Osteoblast (primary cell): Measurements from ENCODE around the gene POLR1E. TPM values are rescaled to one million over a fixed set of nuclear protein-coding genes. Genes with fewer than 3 reads are reported as not detected.

Experiments used
- DNase-seq: peaks from one replicate; pipeline ENCODE4 v3.0.0; 2011; ENCODE audit warnings: low spot score, mixed read lengths; ENCODE audit not compliant: insufficient read length; ENCODE audit errors: missing footprints
- H2AFZ ChIP-seq: 2 replicates; pipeline ENCODE4 v1.6.0; 2011; ENCODE audit warnings: mild to moderate bottlenecking, low read length
- H3K27ac ChIP-seq: 2 replicates; pipeline ENCODE4 v1.5.1; 2011; ENCODE audit warnings: mild to moderate bottlenecking, low read depth, low read length, moderate library complexity
- H3K27me3 ChIP-seq: 2 replicates; pipeline ENCODE4 v1.6.0; 2012; ENCODE audit warnings: mild to moderate bottlenecking, control low read depth, inconsistent platforms, low read length, moderate library complexity; ENCODE audit not compliant: insufficient read depth
- H3K36me3 ChIP-seq: 2 replicates; pipeline ENCODE4 v1.5.1; 2011; ENCODE audit warnings: mild to moderate bottlenecking, low read length, control low read depth, moderate library complexity; ENCODE audit not compliant: insufficient read depth
- H3K4me1 ChIP-seq: 2 replicates; pipeline ENCODE4 v1.5.1; 2011; ENCODE audit warnings: mild to moderate bottlenecking, low read length, control low read depth, moderate library complexity; ENCODE audit not compliant: insufficient read depth
- H3K4me2 ChIP-seq: 2 replicates; pipeline ENCODE4 v1.6.0; 2011; ENCODE audit warnings: mild to moderate bottlenecking, low read length; ENCODE audit not compliant: insufficient read depth
- H3K4me3 ChIP-seq: fragments of 200-600 bp; sonication (generic); 3 replicates; pipeline ENCODE4 v1.5.1; 2012; ENCODE audit warnings: mild to moderate bottlenecking, low read length, inconsistent platforms; ENCODE audit not compliant: insufficient read depth
- H3K79me2 ChIP-seq: 2 replicates; pipeline ENCODE4 v1.6.0; 2012; ENCODE audit warnings: mild to moderate bottlenecking, low read length, control low read depth, inconsistent platforms; ENCODE audit not compliant: insufficient read depth
- H3K9me3 ChIP-seq: 2 replicates; pipeline ENCODE4 v1.5.1; 2011; ENCODE audit warnings: low read depth, low read length, control low read depth
- H4K20me1 ChIP-seq: 2 replicates; pipeline ENCODE4 v1.6.0; 2012; ENCODE audit warnings: mild to moderate bottlenecking, low read length, control low read depth; ENCODE audit not compliant: insufficient read depth
- total RNA-seq: library from RNA; depleted of rRNA; stranded (reverse); fragments of >200 nt; gene quantifications from 2 replicates; pipeline ENCODE4 v1.2.3, GENCODE V29; 2012
- TF ChIP-seq, protein P1 (sequence below): IDR thresholded peaks from 2 replicates; pipeline ENCODE4 v1.5.1; 2011; ENCODE audit warnings: mild to moderate bottlenecking, low read depth, low read length, moderate library complexity; ENCODE audit errors: extremely low read depth

POLR1E gene
- total RNA-seq, 1 donor, result 33.3 TPM

- H3K4me1 ChIP-seq, result no peaks in the 10 kb centered on the region
- H3K27ac ChIP-seq, result no peak overlapping the region
- no peak for DNase-seq
- H2AFZ ChIP-seq, result no peak overlapping the region
- no peaks in the 10 kb centered on the region for H3K27me3 ChIP-seq
- H3K9me3 ChIP-seq, result no peaks in the 10 kb centered on the region
- peaks cover 88% of the 10 kb centered on the region for H3K36me3 ChIP-seq
- H3K79me2 ChIP-seq, result peaks cover 58% of the 10 kb centered on the region
- no peak overlapping the region for H3K4me2 ChIP-seq
- TF ChIP-seq, protein P1, sequence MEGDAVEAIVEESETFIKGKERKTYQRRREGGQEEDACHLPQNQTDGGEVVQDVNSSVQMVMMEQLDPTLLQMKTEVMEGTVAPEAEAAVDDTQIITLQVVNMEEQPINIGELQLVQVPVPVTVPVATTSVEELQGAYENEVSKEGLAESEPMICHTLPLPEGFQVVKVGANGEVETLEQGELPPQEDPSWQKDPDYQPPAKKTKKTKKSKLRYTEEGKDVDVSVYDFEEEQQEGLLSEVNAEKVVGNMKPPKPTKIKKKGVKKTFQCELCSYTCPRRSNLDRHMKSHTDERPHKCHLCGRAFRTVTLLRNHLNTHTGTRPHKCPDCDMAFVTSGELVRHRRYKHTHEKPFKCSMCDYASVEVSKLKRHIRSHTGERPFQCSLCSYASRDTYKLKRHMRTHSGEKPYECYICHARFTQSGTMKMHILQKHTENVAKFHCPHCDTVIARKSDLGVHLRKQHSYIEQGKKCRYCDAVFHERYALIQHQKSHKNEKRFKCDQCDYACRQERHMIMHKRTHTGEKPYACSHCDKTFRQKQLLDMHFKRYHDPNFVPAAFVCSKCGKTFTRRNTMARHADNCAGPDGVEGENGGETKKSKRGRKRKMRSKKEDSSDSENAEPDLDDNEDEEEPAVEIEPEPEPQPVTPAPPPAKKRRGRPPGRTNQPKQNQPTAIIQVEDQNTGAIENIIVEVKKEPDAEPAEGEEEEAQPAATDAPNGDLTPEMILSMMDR, result no peak
- no peak overlapping the region for H3K4me3 ChIP-seq
- peaks cover 16% of the 10 kb centered on the region for H4K20me1 ChIP-seq
Measured at GRCh38 chr9:37437621-37438020, 48.1 kb upstream of the POLR1E start.

DNA sequence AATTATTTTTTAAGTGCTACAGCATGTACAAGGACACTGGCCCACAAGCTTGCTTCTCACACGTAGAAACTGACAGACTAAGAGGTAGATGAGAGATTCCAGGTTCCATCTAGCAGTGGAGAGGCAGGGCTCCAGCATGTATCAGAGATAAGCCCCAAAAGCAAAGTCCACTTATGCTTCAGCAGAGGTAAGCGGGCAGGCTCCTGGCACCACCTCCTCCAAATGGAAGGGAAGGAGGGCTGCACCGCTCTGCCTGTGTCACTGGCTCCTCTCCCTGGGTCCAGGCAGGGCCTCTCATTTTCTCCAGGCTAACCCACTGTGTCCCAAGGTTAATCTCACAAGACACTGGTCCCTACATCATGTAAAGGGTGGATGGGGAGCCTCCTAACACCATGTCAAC is 47.4 kb upstream of the POLR1E start:
- Histone ChIP-seq H3K27ac (no peak overlapping the region), H2AFZ (no peak overlapping the region), H3K4me3 (no peak overlapping the region), H3K27me3 (no peaks in the 10 kb centered on the region), H3K79me2 (peaks cover 61% of the 10 kb centered on the region), H3K4me1 (no peaks in the 10 kb centered on the region), H3K36me3 (peaks cover 85% of the 10 kb centered on the region), H3K4me2 (no peak overlapping the region), H4K20me1 (peaks cover 18% of the 10 kb centered on the region), H3K9me3 (no peaks in the 10 kb centered on the region)
- TF ChIP-seq, protein P1, result no peak
- DNase-seq, result no peak

DNA sequence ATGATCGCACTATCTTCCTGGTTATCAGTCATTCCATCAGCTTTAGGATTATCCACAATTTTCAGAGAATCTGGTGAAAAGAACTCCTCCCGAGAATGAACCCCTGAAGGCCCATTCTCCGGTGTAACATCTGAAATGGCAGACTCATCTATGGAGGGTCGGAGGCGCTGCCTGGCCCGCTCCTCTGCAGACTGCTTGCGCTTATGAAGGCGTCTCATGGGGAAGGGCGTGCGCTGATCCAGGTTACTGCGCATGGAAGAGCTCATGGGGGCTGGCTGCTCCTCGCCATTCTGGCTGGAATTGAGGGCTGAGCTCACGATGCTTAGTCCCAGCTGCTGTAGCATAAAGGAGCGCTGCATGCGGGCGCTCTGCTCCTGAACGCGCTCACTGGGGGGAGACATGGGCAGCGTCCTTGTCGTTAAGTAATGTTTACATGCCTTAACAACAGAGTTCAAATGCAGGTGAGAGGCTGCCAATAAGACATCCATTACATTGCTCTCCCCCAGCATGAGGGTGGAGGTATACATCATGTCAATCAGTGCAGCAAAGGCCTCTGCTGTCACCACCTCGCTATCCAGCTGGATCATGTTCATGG is 43.9 kb upstream of the POLR1E start:
- Histone ChIP-seq H3K4me1 (no peaks in the 10 kb centered on the region), H3K4me2 (no peak overlapping the region), H3K79me2 (peaks cover 75% of the 10 kb centered on the region), H2AFZ (no peak overlapping the region), H3K9me3 (no peaks in the 10 kb centered on the region), H4K20me1 (peaks cover 22% of the 10 kb centered on the region), H3K27me3 (no peaks in the 10 kb centered on the region), H3K4me3 (no peak overlapping the region), H3K36me3 (peaks cover 56% of the 10 kb centered on the region), H3K27ac (no peak overlapping the region)
- DNase-seq, result no peak
- TF ChIP-seq, protein P1, result no peak

DNA sequence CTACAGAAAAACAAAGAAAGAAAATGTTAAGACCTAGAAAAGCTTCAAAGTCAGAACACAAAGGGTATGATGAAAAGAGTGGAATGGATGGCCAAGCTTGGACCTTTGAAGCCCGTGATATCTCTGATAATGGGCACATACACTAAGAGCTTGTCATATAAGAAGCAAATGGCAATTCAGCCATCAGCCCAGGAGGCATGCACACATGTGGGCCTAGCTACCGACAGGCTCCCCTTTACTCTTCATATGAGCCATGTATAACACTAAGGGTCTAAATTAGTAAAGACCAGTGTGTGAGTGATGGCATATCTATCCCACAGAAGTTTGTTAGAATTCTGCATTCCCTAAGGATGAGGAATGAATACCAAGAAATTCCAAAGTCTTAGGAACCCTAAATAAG is 43.2 kb upstream of the POLR1E start:
- TF ChIP-seq, protein P1, result no peak
- H3K36me3 ChIP-seq, result peaks cover 49% of the 10 kb centered on the region
- H2AFZ ChIP-seq, result no peak overlapping the region
- H4K20me1 ChIP-seq, result peaks cover 22% of the 10 kb centered on the region
- no peak overlapping the region for H3K27ac ChIP-seq
- H3K4me3 ChIP-seq, result no peak overlapping the region
- no peak overlapping the region for H3K4me2 ChIP-seq
- no peaks in the 10 kb centered on the region for H3K4me1 ChIP-seq
- DNase-seq, result no peak
- H3K79me2 ChIP-seq, result peaks cover 79% of the 10 kb centered on the region
- H3K27me3 ChIP-seq, result no peaks in the 10 kb centered on the region
- no peaks in the 10 kb centered on the region for H3K9me3 ChIP-seq
